Measurements from ENCODE around the gene NR6A1. TPM values are rescaled to one million over a fixed set of nuclear protein-coding genes. Genes with fewer than 3 reads are reported as not detected.

Gene NR6A1
- total and polyA plus RNA-seq, 10 donors: 0.14 to 3.7 (median 1.9) TPM

DNA sequence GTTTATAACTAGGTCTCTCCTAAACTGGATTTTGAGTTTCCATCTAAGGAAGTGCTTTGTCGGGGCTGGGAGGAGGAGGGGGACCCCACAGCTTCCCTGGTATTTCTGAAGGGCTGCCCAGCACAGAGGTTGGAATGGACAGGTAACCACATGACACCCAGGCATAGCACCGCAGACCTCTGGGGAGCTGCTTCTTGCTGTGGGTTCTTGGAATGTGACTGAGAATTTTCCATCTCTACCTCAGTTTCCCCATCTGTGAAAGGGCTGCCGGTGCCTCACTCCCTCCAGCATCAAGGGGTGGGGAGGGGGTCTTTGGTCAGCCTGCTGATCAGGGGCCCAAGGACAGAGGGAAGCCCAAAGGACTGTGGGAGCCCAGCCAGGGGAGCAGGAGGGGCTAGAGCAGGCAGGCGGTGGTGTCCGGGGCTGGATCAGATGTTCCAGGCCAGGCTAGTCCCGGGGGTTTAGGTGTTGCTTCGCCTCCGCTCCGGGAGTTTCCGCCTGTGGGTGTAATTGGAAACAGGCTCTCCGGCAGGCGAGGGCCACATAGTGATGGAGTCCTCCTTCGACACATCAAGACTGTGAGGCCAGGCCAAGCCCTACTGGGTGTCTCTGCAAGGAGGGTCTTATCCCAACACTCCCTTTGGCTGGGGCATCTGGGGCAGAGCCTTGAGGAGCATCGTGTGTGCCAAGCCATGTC is 9.1 kb upstream of the NR6A1 start:
- 68 to 87% (median 84%) methylated on average over 4 to 14 of the region's 14 CpGs for WGBS, 5 donors
- Histone ChIP-seq H3K4me1 (peaks cover 10 to 96% (median 60%) of the 10 kb centered on the region in 6 donors), H3K27ac (peak overlapping the region in 6 of 8 donors; percentile 13 to 88 (median 76)), H3K36me3 (no peaks in the 10 kb centered on the region), H3K4me3 (peak overlapping the region in 2 of 8 donors; percentile 59 to 74), H3K9me3 (no peaks in the 10 kb centered on the region), H3K27me3 (replicated peaks in 1 of 7) (peaks cover 0 to 27% (median 13%) of the 10 kb centered on the region in 7 donors)
- intact Hi-C loops (cut with DNase I; ENCODE audit: low total_unique reads): no loop called here
- DNase-seq: peak; percentile 68
- TF ChIP-seq CTCF (IDR thresholded peaks at IDR 0.05 in 8 of 11, conservative IDR thresholded peaks at IDR 0.05 in 3 of 11) (no peak), POLR2A (IDR thresholded peaks at IDR 0.05) (no peak), POLR2AphosphoS5 (IDR thresholded peaks at IDR 0.05) (no peak)

- intact Hi-C loops (cut with DNase I; ENCODE audit: low total_unique reads): loop anchor here (10.0 kb wide), 1 partner anchor 595 kb away; no protein-coding TSS in a partner anchor
- H3K27ac ChIP-seq: peak overlapping the region in 6 of 8 donors; percentile 13 to 88 (median 76)
Observed at GRCh38 chr9:124779368-124780059, 8.4 kb upstream of the NR6A1 start.

DNA sequence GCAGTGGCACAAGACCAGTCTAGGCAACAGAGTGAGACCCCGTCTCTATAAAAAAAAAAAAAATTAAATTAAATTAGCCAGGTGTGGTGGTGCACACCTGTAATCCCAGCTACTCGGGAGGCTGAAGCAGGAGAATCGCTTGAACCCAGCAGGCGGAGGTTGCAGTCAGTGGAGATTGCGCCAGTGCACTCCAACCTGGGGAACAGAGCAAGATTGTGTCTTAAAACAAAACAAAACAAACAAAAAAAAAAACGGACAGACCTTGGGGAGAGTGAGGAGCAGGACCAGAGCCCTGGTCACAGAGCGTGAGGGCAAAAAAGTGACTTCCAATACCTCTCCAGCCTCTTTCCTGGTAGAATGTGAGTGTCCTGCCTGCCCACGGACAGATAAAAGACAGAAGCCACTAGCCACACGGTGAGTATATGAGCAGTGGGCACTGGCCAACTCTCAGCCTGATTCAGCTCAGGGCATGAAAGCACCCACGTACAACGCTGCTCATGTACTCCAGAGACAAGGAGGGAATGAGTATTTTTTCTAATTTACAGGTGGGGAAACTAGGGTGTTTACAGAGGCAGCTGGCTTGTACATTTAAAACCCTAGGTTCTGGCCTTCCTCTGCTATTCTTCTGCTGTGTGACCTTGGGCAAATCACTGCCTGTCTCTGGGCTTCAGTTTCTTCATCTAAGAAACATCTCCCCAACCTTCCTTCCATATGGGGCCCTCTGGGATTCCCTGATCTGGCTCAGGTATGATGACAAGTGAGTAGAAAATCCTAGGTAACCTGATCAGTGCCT is 7.7 kb upstream of the NR6A1 start:
- H3K27me3 ChIP-seq (replicated peaks in 1 of 7): peaks cover 0 to 32% (median 13%) of the 10 kb centered on the region in 7 donors
- peak overlapping the region in 6 of 8 donors; percentile 13 to 88 (median 76) for H3K27ac ChIP-seq
- H3K4me1 ChIP-seq: peaks cover 15 to 97% (median 55%) of the 10 kb centered on the region in 6 donors
- H3K4me3 ChIP-seq: peak overlapping the region in 5 of 8 donors; percentile 51 to 74 (median 53)
- intact Hi-C loops (cut with DNase I; ENCODE audit: low total_unique reads): loop anchor here (10.0 kb wide), 1 partner anchor 596 kb away; no protein-coding TSS in a partner anchor
- DNase-seq: peak; percentile 24
- H3K36me3 ChIP-seq: no peaks in the 10 kb centered on the region
- H3K9me3 ChIP-seq: no peaks in the 10 kb centered on the region
- TF ChIP-seq POLR2AphosphoS5 (IDR thresholded peaks at IDR 0.05) (no peak), CTCF (IDR thresholded peaks at IDR 0.05 in 8 of 11, conservative IDR thresholded peaks at IDR 0.05 in 3 of 11) (no peak), POLR2A (IDR thresholded peaks at IDR 0.05) (no peak)
- 68 to 86% (median 79%) methylated on average over 11 of the region's 11 CpGs for WGBS, 5 donors

More at GRCh38 chr9:124779368-124780059, 8.4 kb upstream of the NR6A1 start:
- TF ChIP-seq POLR2A (IDR thresholded peaks at IDR 0.05) (no peak), CTCF (IDR thresholded peaks at IDR 0.05 in 8 of 11, conservative IDR thresholded peaks at IDR 0.05 in 3 of 11) (no peak), POLR2AphosphoS5 (IDR thresholded peaks at IDR 0.05) (no peak)
- Histone ChIP-seq H3K4me1 (peaks cover 13 to 97% (median 58%) of the 10 kb centered on the region in 6 donors), H3K9me3 (no peaks in the 10 kb centered on the region), H3K27me3 (replicated peaks in 1 of 7) (peaks cover 0 to 32% (median 13%) of the 10 kb centered on the region in 7 donors), H3K36me3 (no peaks in the 10 kb centered on the region), H3K4me3 (peak overlapping the region in 3 of 8 donors; percentile 51 to 74 (median 59))
- DNase-seq: peak; percentile 41
- 38 to 68% (median 63%) methylated on average over 6 of the region's 6 CpGs for WGBS, 5 donors
